Left ventricle myocardium inferior (tissue), 1 donor: Measurements from ENCODE around the gene CHRD. TPM values are rescaled to one million over a fixed set of nuclear protein-coding genes. Genes with fewer than 3 reads are reported as not detected.

Experiments
- DNase-seq: peaks from one replicate; pipeline ENCODE4 v3.0.0-alpha.2; 2020
- H3K27ac ChIP-seq: fragments of 200-600 bp; replicated peaks from 2 replicates; pipeline ENCODE4 v1.8.0; 2021
- H3K27me3 ChIP-seq: fragments of 200-600 bp; 2 replicates; pipeline ENCODE4 v1.8.0; 2021; ENCODE audit warnings: low read depth
- H3K36me3 ChIP-seq: fragments of 200-600 bp; 2 replicates; pipeline ENCODE4 v1.8.0; 2021
- H3K4me1 ChIP-seq: fragments of 200-600 bp; 2 replicates; pipeline ENCODE4 v1.8.0; 2021
- H3K4me3 ChIP-seq: fragments of 200-600 bp; 2 replicates; pipeline ENCODE4 v1.8.0; 2021; ENCODE audit warnings: mild to moderate bottlenecking, moderate library complexity
- H3K9me3 ChIP-seq: fragments of 200-600 bp; replicated peaks from 2 replicates; pipeline ENCODE4 v1.8.0; 2021
- CTCF ChIP-seq: fragments of 200-600 bp; IDR thresholded peaks from 2 replicates; pipeline ENCODE4 v1.8.0; 2021; ENCODE audit warnings: antibody characterized with exemption, mild to moderate bottlenecking, borderline replicate concordance
- intact Hi-C: fragments of 100-400 bp; cut with micrococcal nuclease; formaldehyde crosslinking; loops from one replicate; pipeline ENCODE4 v1.11.0; 2022
- total RNA-seq: library from RNA; stranded (reverse); fragmentation: NEBNext Ultra II Directional; extraction: Animal tissue kit (Norgen Biotek cat#: 25700); gene quantifications from one replicate; pipeline ENCODE4 v1.2.1, GENCODE V29; 2021
- donor health status: DM: no; HTN: yes; CAD: no; lungs with severe emphysema.

Gene CHRD
- total RNA-seq, 1 donor from 2014 or later: 6.5 TPM

GRCh38 chr3:184358124-184358767 is 21.6 kb upstream of the CHRD start:
- no peaks in the 10 kb centered on the region for H3K27me3 ChIP-seq
- no peaks in the 10 kb centered on the region for H3K9me3 ChIP-seq
- intact Hi-C loops: no loop called here
- no peak for DNase-seq
- peaks cover 12% of the 10 kb centered on the region for H3K36me3 ChIP-seq
- peaks cover 30% of the 10 kb centered on the region for H3K4me1 ChIP-seq
- no peak overlapping the region for H3K27ac ChIP-seq
- no peak for TF ChIP-seq CTCF
- H3K4me3 ChIP-seq: no peak overlapping the region

GRCh38 chr3:184358921-184359350 is 20.9 kb upstream of the CHRD start:
- intact Hi-C loops: no loop called here
- peaks cover 37% of the 10 kb centered on the region for H3K4me1 ChIP-seq
- no peaks in the 10 kb centered on the region for H3K9me3 ChIP-seq
- H3K36me3 ChIP-seq: peaks cover 12% of the 10 kb centered on the region
- no peak overlapping the region for H3K27ac ChIP-seq
- no peak overlapping the region for H3K4me3 ChIP-seq
- DNase-seq: no peak
- no peak for TF ChIP-seq CTCF
- H3K27me3 ChIP-seq: no peaks in the 10 kb centered on the region

GRCh38 chr3:184359610-184360009 is 20.2 kb upstream of the CHRD start:
- intact Hi-C loops: no loop called here
- DNase-seq: no peak
- no peak for TF ChIP-seq CTCF

GRCh38 chr3:184360070-184360928 is 19.6 kb upstream of the CHRD start:
- H3K27ac ChIP-seq: peak overlapping the region; percentile 100
- H3K27me3 ChIP-seq: no peaks in the 10 kb centered on the region
- H3K4me3 ChIP-seq: peak overlapping the region; percentile 97
- TF ChIP-seq CTCF: no peak
- no peak for DNase-seq
- no peaks in the 10 kb centered on the region for H3K9me3 ChIP-seq
- peaks cover 47% of the 10 kb centered on the region for H3K4me1 ChIP-seq
- H3K36me3 ChIP-seq: peaks cover 18% of the 10 kb centered on the region
- intact Hi-C loops: no loop called here

More at GRCh38 chr3:184359610-184360009, 20.2 kb upstream of the CHRD start:
- H3K27ac ChIP-seq: no peak overlapping the region
- H3K4me1 ChIP-seq: peaks cover 44% of the 10 kb centered on the region
- H3K4me3 ChIP-seq: no peak overlapping the region
- no peaks in the 10 kb centered on the region for H3K27me3 ChIP-seq
- H3K36me3 ChIP-seq: peaks cover 12% of the 10 kb centered on the region
- H3K9me3 ChIP-seq: no peaks in the 10 kb centered on the region

GRCh38 chr3:184360929-184361531 is 18.8 kb upstream of the CHRD start:
- Histone ChIP-seq H3K4me1 (peaks cover 47% of the 10 kb centered on the region), H3K27ac (peak overlapping the region; percentile 100), H3K4me3 (peak overlapping the region; percentile 97), H3K27me3 (no peaks in the 10 kb centered on the region), H3K36me3 (peaks cover 15% of the 10 kb centered on the region), H3K9me3 (no peaks in the 10 kb centered on the region)
- DNase-seq: no peak
- no peak for TF ChIP-seq CTCF
- intact Hi-C loops: no loop called here
